Anterior cingulate cortex (tissue), 58 donors: Measurements from ENCODE around the gene SIVA1.

Experiments used
- DNase-seq, 58 donors: peaks; one replicate each; lab custom pipeline; 2025; lab: John Stamatoyannopoulos, UW

Gene SIVA1, protein sequence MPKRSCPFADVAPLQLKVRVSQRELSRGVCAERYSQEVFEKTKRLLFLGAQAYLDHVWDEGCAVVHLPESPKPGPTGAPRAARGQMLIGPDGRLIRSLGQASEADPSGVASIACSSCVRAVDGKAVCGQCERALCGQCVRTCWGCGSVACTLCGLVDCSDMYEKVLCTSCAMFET

DNA sequence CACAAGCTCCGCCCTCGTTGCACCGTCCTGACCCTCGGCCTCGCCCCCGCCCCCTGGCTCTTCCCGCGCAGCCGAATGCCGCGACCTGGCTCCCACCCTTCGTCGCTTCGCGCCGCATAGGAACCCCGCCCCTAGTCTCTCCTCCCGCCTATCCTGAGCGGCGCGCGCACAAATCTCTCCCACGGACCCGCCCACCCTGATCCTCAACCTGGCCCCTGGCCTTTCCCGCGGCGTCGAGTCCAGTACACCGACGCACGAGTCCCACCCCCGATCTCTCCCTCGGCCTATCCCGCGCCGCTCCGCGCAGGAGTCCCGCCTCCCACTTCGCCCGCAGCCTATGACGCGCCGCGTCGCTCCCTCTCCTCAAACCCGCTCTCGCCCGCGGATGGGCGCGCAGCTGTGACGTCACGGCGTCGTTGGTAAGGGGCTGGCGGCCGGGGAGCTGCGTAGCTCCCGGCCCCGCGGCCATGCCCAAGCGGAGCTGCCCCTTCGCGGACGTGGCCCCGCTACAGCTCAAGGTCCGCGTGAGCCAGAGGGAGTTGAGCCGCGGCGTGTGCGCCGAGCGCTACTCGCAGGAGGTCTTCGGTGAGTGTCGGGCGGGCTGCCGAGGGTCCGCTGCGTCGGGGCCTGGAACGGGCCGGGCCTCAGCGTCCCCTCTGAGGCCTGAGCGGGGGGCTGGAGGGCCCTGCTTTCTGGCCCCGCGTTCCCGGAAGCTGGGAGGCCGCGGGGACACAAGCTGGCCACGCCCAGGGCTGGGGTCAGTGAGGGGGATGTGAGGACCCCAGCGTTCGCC, at the start of gene SIVA1:
TSS of gene SIVA1 (plus strand) at position 413 of the 793 bp plus-strand sequence. CDS start at position 468, 55 bp downstream.
- peak; percentile 91 to 100 (median 100) for DNase-seq

DNA sequence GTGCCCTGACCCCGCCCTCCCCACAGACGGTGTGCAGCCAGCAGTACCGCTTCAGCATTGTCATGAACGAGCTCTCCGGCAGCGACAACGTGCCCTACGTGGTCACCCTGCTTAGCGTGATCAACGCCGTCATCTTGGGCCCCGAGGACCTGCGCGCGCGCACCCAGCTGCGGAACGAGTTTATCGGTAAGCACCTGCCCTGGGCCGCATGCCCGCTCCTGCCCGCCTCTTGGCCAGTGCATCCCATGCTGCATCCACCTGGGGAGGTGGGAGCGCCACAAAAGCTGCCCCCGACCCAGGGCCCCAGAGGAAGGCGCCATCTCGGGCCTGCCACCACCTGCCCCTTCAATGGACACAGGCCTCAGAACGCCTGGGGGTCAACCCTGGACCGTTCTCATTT, 49.7 kb upstream of the SIVA1 start:
- no peak for DNase-seq

DNA sequence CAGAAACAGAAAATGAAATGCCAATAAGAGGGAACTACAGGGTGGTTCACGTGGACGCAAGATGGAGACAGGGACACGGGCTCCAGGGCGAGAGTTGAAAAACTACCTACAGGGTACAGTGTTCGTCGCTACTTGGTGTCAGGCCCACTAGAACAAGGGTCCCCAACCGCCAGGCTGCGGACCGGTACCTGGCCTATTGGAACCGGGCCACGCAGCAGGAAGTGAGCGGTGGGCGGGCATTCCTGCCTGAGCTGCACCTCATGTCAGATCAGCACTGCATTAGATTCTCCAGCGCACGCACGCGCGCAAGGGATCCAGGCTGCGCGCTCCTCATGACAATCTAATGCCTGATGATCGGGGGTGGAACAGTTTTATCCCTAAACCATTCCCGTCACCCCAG, 48.7 kb upstream of the SIVA1 start:
- no peak for DNase-seq

DNA sequence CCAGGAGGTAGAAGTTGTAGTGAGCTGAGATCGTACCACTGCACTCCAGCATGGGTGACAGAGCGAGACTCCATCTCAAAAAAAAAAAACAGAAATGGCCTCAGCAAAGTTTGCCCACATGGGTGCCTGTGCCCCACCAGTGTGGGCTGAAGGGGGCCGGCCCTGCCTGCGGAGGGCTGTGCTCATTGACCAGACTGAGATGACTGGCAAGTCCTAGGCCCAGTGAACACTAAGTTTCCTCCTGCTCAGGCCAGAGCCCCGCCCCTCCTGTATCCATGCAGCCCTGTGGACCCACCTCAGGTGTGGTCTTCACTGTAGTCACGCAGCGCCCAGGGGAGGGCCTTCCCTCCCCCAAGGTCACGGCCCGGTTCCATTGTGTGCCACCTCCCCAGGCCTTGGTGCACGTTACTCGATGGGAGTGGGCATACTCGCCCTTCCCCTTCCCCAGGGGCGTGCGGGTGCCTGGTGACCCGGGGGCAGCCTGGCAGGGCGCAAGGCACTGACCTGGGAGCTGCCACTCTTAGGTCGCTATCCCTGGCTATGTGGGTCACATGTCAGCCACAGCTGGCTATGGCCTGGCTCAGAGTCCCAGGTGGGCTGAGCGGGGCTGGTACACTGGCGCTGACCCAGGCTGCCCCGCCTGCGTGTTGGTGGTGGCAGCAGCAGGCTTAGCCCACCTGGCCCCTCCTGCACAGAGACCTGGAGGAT, 47.5 kb upstream of the SIVA1 start:
- no peak for DNase-seq

DNA sequence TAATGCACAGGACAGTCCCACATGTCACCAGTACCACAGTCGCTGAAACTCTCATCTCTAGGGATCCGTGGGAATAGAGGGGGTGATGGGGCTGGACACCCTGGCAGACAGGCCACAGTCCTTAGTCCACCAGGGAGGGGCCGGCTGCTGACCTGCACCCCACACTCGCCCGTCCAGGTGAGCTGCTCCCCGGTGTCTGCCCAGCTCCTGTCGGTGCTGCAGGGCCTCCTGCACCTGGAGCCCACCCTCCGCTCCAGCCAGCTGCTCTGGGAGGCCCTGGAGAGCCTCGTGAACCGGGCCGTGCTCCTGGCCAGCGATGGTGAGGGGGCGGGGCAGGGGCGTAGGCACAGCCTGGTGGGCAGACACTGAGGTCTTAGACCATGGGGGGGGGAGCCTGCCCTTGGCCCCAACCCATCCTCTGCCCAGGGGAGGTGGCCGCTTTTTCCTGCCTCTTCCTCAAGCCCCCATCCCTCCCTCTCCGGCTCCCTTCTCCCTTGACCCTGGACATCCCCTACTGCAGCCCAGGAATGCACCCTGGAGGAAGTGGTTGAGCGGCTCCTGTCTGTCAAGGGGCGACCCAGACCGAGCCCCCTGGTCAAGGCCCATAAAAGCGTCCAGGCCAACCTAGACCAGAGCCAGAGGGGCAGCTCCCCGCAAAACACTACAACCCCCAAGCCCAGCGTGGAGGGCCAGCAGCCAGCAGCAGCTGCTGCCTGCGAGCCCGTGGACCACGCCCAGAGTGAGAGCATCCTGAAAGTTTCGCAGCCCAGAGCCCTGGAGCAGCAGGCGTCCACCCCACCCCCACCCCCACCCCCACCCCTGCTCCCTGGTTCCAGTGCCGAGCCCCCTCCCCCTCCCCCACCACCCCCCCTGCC, 46.0 kb upstream of the SIVA1 start:
- DNase-seq: no peak

DNA sequence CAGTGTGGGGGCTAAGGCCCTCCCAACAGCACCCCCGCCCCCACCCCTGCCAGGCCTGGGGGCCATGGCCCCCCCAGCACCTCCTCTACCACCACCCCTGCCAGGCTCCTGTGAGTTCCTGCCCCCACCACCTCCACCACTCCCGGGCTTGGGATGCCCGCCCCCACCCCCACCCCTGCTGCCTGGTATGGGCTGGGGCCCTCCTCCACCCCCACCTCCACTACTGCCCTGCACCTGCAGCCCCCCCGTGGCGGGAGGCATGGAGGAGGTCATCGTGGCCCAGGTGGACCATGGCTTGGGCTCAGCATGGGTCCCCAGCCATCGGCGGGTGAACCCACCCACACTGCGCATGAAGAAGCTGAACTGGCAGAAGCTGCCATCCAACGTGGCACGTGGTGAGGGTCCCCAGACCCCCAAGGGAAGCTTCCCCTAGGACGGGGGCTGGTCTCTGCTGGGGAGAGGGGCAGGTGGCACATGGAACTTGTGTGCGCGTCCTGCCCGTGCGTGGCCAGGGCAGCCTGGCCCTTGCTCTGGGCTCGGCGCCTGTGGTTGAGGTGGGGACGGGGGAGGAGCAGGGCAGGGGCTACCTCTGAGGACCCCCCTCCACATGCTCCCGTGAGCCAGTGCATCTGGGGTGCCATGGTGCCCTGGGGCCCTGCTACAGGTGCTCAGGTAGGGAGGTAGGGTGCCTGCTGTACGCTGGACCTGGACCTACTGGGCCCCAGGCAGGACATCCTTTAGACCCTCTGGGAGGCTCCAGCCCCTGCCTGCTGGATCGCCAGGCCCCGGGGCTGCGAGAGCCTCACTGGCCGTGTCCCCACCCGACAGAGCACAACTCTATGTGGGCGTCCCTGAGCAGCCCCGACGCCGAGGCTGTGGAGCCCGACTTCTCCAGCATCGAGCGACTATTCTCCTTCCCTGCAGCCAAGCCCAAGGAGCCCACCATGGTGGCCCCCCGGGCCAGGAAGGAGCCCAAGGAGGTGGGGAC, 45.0 kb upstream of the SIVA1 start:
- DNase-seq: no peak

DNA sequence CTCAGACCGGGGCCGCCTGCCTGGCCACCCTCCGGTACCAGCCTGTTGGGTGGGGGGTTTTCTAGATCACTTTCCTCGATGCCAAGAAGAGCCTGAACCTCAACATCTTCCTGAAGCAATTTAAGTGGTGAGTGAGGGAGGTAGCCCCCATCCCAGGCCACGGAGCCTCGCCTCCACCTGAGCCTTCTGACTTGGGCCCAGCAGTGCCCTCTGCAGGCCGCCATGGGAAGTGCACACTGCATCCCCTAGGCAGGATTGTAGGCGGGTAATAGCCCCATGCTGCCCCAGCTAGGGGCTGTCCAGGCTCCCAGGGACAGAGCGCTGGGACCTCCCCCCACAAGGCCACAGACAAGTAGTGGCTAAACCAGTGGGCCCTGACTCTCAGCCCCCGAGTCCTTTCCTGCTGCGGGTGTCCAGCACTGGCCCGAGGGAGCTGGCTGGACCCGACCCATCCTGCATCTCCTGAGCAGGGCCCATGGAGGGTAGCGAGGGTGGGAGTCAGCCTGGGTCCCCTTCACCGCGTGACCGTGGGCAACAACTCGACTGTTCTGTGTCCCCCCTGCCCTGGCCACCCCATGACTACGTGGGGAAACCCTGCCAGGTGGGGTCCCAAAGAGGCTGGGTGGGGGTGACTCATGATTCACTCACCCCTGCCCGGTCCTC, 44.2 kb upstream of the SIVA1 start:
- peak in 38 of 58 donors; percentile 8 to 81 (median 43) for DNase-seq

DNA sequence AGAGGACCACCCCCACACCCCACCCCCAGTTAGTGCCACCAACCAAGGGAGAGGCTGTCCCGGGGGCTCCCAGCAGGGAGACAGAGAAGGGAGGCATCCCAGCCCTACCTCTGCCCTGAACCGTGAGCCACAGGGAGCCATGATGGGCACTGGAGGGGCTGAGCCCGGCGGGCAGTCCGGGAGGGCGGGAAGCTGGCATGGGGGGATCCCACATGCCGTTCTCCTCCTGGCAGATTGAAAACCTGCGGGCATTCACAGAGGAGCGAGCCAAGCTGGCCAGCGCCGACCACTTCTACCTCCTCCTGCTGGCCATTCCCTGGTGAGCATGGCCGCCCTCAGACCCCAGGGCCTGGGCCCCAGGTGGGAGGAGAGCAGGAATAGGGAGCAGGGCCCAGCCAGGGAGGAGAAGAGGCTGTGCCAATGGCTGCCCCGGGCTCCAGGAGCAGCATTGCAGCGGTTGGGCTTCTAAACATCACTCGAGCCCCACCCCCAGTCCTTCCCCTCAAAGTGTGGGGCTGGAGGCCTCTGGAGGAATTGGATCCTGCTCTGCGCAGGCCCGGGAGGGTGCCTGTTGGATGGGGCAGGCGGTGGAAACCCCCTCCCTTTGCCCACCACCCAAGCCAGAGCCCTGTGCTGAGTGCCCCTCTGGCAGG, 43.4 kb upstream of the SIVA1 start:
- no peak for DNase-seq

DNA sequence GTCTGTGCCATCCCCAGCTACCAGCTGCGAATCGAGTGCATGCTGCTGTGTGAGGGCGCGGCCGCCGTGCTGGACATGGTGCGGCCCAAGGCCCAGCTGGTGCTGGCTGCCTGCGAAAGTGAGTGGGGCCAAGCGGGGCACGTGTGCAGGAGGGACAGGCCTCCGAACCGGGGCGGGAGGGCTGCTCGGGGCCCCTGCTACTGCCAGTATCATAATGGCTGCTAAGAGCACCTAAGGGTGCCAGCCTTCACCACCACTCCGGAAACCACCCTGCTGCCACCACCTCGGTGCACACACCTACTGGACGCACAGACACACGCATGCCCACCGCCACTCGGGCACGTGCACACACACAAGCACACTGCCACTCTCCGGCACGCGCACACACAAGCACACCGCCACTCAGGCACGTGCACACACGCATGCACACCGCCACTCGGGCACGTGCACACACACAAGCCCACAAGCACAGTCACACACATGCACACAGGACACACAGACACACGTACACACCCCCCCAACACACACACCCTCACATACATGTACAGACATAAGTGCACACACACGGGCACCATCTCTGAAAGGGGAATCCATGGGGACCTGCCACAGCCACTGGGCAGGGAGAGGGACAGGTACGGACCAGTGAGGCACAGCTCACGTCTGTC, 42.7 kb upstream of the SIVA1 start:
- no peak for DNase-seq

DNA sequence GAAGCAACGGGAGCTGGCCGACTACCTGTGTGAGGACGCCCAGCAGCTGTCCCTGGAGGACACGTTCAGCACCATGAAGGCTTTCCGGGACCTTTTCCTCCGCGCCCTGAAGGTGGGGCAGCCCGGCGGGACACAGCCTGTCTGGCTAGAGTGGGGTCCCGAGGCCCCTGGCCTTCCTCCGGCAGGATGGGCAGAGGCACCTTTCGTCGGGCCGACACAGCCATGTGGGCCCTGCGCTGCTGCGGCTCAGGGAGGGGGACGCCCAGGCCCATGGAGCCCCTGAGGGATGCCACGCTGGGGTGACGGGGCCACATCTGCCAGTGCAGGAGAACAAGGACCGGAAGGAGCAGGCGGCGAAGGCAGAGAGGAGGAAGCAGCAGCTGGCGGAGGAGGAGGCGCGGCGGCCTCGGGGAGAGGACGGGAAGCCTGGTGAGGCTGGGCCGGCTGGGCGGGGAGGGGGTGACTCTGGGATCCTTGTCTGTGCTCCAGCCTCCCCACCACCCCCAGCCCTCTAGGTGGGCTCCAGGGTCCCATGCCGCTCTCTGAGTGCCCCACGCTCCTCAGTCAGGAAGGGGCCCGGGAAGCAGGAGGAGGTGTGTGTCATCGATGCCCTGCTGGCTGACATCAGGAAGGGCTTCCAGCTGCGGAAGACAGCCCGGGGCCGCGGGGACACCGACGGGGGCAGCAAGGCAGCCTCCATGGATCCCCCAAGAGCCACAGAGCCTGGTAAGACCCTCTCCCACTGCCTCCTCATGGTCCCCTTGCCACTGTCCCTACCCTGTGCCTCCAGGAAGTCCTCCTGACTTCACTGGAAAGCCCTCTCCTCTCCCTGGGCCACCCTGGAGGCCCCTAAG, 39.8 kb upstream of the SIVA1 start:
- no peak for DNase-seq

DNA sequence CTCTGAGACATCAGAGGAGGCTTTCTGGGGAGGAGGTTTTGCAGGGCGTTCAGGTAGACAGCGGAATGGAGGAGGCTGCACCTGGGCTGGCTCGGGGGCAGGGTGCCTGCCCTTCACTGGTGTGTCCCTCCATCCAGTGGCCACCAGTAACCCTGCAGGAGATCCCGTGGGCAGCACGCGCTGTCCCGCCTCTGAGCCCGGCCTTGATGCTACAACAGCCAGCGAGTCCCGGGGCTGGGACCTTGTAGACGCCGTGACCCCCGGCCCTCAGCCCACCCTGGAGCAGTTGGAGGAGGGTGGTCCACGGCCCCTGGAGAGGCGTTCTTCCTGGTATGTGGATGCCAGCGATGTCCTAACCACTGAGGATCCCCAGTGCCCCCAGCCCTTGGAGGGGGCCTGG, 38.9 kb upstream of the SIVA1 start:
- no peak for DNase-seq

DNA sequence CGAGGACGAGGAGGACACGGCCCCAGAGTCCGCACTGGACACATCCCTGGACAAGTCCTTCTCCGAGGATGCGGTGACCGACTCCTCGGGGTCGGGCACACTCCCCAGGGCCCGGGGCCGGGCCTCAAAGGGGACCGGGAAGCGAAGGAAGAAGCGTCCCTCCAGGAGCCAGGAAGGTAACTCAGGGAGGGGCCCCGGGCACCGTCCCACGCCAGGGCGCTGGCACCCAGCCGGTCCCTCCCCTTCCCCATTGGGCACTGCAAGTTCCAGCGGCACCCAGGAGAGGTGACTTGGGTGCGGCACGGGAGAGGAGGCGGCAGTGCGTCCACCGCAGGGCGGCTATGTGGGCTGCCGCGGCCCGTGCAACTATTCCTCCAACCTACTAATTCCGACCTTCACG, 38.3 kb upstream of the SIVA1 start:
- no peak for DNase-seq

DNA sequence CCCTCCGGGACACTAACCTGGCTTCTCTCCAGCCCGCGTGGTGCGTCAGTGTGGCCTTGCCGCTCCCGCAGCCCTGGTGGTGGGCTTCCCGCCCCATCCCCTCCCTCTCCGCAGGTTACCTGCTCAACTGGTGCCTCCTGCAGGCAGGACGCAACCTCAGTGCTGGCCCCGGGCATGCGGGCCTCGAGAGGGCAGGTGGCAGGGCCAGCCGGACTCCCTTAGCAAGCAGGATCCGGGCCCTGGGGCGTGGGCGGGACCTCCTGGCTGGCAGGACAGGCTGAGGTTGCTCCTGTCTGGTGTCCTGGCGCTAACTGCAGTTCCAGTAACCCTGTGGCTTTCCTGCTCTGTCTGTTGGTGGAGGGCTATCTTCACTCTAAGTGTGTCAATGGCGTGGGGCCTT, 37.5 kb upstream of the SIVA1 start:
- no peak for DNase-seq

DNA sequence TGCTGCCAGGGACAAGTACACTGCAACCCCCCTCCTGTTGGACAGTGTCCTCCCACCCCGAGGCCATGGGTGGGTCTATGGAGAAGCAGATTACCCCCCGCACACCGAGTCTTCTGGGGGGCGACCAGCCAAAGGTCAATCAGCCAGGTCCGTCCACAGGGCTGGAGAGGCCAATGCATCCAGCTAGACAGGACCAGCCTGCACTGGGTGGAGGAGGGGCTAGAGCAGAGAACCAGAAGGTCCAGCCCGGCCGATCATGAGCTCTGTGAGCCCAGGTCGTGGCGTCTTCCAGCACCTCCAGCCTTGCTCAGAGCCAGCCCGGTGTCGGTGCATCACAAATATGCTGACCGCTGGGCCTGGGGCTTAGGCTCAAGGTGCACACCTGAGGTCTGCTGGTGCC, 37.1 kb upstream of the SIVA1 start:
- no peak for DNase-seq

DNA sequence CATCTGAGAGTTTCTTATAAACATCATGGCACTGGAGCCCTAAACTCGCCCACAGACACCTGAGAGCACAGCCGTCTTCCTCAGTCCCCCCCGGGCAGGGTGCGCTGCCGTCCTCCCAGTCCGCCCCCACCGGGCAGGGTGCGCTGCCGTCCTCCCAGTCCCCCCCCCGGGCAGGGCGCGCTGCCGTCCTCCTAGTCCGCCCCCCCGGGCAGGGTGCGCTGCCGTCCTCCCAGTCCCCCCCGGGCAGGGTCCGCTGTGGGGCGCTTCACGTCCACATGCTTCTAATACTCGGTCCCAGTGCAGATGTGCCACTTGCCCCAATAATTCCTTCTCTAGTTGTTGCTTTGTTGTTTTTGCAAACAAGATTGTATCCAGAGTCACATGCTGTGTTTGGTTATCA, 35.8 kb upstream of the SIVA1 start:
- no peak for DNase-seq

DNA sequence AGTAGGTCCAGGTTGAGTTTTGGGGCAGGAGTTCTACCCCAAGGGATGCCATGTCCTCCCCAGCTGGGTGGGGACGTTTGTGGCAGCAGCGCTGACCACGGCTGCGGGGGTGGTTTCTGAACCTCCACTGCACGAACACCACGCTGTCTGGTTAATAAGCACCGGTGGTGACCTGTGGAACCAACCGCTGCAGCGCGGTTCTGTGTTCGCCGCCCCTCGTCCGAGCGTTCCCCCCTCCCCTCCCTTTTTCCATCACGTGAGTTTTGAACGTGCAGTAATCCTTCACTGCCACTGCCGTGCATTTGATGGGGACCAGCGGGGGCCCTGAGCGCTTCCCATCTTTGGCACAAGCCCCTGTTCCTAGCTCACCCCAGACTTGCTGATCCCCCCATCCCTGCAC, 35.3 kb upstream of the SIVA1 start:
- no peak for DNase-seq

DNA sequence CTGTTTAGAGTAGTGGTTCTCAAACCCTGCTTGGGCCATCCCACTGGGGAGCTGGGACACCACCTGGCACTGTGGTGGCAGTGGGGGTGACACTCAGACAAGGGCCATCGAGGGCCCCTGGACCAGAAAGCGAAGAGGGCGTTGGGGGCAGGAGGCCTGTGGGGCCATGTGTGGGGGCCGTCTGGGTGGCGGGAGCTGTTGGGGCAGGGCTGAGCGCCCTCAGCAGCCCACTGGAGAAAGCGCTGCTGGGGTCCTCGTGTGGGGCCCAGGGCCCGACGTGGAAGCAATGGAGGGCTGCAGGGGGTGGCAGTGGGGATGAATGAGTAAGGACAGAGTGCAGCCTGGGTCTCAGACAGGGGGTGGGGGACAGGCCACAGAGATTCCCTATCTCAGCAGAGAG, 34.8 kb upstream of the SIVA1 start:
- DNase-seq: no peak
